GM21367 (cell line): ENCODE measurements around the gene DRD3.
A peak's percentile ranks its signal among the peaks of the same experiment; 100 is the strongest.

Source experiments
- ATAC-seq: cut with Tn5 transposase; IDR thresholded peaks from one replicate; pipeline ENCODE4 v1.9.1; 2021; ENCODE audit not compliant: unreplicated experiment

Gene DRD3

DNA sequence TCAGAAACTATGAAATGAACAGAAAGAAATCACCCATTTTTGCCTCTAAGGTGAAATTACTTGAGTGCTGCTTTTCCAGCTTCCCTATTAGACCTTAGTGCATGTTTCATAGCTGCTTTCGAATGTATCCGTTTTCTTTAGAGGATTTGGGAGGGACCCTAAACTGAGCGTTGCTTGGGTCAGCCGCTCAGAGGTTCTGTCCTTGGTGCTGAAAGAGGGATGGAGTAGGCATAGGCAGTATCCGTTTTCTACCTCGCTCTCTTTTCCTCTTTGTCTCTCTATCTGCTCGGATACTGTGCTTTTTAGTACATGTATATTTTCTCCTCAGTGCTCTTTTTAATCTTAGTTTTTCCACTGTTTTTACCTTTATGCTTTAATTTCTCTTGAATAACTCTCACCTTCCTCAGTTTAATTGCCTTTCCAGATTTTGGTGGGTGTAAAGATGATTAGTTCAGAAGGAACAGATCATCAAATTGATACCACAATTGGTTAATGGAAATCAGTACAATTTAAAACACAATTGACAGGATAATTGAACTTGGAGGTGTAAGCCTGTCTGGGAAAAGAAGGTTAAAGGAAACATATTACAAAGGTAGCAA, at the start of gene DRD3:
Gene DRD3 (minus strand): TSS at position 283 of the 599 bp plus-strand sequence. CDS start 7,060 bp downstream, outside the sequence.
- ATAC-seq: no peak

DNA sequence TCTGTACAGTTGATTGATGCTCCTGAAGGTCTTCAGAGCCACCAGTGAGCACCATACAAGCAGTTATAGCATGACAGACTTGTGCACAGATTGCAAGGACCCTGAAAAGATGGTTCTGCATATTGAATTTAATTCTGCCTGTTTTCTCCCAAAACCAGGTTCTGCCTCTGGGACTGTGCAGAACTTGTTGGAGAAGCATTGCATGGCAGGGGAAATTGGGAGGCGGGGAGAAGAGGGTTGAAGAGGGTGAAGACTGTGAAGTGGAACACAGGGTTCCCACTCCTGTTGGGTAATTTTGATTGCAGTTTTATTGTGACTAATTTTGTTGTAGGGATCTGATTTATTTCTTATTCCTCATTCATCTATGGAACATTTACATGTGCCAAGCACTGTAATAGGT, 48.2 kb upstream of the DRD3 start:
- no peak for ATAC-seq

DNA sequence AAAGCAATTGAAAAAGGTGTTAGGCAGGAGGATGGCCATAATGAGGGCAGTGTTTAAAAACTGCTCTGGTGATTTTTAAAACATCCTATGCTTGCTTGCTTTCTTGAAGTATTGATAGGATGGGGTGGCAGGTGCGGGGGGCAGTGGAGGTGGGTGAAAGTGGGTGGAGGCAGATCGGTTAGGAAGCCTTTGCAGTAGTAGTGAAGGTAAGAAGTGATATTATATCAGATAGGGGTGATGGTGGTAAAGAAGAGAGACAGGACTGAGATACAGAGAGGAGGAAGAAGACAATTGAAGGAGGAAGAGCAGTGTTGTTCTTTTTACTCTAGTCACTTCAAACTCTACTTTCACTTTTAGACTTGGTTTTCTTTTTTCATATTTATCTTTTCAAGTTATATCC, 47.5 kb upstream of the DRD3 start:
- ATAC-seq: no peak

DNA sequence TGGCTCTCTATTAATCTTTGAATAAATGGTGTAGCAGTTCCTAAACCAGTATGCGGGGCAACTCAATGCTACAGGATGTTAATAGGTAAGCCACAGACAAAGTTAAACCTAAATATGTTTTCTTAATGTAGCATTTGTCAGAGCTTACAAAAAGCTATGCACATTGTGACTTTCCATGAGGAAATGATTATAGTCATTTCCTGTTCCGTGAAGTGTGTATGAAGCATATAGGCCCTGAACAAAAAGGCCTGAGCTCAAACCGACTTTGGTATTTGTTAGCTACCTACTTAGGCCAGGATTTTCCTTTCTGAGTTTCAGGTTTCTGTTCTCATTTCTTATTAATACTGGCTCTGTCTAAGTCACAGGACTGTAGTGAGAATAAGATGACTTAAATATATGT, 44.3 kb upstream of the DRD3 start:
- peak; percentile 72 for ATAC-seq

DNA sequence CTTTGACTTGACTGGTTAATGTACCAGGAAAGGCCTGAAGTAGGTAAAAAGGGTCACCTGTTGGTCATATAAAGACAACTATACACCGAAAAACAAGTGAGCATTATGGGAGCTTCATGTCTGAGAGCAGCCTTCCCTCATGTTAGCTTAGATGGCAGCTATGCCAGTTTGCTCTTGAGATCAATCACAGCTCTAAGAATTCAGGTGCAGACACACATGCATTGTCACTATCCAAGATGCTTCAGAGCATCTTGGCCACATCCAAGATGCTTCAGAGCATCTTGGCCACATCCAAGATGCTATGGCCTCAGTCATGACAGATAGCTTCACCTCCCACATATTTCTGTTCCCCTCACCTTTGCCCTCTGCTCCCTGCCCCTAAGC, 43.0 kb upstream of the DRD3 start:
- no peak for ATAC-seq

DNA sequence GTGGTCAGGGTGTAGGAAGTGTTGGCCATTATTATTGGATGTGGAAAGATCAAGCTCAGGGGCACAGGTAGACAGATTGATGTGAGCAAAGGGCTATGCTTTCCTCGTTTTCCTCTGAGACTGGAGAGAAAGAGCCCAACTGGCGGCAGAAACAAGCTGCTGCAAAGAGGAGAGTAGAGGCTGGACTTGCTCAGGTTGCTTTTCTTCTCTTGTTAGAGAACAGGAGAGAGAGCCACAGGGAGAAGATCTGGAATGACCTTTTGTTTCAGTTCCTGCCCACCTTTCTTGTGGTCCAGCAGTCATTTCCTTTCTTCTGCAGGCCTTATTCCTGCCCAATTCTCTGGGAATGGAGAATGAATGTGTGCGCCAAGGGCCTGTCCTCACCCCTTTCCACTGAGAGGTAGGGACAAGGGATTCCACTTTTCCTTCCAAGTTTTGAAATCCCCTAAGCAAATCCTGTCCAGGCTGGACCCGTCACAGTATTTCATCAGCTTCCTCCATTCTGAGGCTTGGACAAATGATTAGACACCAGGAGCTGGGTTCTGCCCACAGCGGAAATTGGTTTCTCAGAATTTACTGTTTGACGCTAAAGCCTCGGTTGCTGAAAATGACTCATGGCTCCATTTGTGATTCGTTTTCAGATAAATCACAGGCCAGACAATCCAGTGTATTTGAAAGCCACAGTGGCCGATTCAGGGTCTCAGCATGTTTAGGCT, 42.5 kb upstream of the DRD3 start:
- ATAC-seq: no peak

DNA sequence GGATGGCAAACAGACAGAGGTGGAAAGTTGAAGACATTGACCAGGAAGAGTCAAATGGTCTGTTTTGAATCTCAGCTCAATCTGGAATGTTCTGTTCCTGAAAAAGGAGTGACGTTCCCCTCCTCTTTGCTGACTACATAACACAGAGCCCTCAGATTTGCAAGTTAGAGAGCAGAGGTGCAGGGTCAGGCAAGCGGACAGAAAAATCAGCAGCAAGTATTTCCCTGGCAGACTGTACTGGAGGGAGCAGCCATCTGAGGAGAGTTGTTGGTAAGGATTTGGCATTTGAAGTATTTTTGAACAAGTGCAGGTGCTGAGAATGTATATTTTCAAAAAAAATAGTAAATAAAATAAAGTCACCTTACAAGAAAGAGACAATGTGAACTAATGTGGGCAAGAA, 40.9 kb upstream of the DRD3 start:
- no peak for ATAC-seq

DNA sequence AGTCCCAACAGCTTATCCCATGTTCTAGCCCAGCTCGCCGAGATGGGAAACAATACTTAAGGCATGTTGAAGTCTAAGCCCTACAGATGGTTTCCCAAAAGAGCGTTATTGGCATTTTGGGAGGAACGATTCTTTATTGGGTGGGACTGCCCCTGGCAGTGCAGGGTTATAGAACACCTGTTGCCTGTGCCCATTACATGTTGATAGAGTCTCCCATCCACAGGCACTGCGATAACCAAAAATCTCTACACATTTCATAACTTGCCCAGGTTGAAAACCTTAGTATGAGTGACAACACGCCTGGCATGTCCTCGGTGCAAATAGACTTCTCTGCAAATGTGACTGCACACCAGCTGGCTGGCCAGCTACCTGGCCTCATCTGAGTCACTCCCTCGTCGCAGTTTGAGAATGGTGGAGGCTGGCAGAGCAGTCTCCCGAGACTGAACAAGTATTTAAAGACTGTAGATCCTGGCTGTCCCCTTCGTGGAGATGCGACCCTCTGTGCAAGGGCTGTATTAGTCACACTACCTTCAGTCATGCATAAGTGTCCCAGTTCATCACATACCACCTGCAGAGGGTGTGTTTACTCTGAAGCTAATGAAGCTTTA, 39.8 kb upstream of the DRD3 start:
- no peak for ATAC-seq

DNA sequence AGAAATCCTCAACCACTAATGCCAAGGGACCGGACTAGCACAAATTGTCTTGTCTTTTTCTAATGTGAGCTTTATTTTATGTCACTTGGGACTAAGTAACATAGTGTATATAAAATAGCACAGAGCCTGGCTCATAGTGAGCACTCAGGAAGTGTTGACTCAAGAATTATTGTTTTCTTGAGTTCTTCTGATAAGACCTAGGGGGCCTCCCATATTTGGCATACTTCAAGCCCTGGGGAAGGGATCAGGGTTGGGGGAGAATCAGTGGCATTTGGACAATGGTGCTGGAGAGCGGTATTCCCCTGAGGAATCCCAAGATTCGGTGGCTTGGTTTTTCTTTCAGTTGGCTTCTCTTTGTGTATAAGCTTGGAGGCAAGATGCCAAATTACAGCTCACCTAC, 39.2 kb upstream of the DRD3 start:
- ATAC-seq: no peak

DNA sequence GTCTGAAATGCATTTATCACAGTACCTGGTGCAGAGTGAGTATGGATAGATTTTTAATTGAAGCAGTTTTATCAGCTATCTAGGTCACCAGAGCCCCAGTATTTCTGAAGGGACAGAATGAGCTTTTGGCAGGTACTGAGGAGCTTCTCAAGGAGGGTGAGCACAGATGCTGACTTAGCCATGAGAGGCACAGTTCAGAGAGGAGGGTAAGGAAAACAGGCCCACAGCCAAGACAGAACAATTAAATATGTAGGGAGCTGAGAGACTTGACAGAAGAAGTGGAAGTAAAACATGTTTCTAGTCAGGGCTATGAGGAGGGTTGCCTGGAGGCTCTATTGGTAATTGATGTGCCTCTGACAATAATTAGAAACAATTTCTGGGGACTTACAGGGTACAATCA, 38.4 kb upstream of the DRD3 start:
- no peak for ATAC-seq

DNA sequence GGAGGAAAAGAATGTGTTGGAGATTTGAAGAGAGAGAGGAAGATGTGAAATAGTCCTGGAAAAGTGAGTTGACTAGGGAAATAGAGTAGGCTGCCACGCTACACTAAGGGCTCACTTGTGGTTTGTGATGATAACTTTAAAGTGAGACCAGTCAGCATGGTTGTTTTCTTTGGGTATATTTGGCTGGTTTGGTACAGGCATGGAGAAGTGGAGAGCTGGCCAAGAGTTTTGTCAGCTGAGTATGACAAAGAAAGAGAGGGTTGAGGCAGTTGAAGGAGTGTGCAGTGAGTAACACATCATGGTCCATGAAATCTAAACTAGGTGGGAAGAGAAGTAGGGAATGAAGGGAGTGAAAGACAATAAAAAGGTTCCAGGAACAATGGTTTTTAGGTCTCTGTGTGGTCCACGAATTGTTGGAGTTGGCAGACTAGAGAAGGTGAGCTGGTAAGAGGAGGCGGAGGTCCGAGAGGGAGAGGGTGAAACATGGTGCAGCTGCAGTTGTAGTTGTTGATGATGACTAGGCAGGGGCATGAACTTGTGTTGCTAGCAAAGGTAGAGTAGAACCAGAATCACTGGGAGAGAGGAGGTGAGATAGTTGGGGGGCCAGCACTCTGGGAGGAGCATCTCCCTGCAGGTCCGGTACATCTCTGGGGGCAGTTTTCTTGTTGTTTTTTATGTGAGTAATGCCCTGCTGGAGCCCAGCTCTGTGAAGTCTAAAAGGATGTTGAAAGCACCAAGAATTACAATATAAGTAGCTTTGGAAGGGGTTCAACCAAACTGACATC, 37.5 kb upstream of the DRD3 start:
- ATAC-seq: no peak

DNA sequence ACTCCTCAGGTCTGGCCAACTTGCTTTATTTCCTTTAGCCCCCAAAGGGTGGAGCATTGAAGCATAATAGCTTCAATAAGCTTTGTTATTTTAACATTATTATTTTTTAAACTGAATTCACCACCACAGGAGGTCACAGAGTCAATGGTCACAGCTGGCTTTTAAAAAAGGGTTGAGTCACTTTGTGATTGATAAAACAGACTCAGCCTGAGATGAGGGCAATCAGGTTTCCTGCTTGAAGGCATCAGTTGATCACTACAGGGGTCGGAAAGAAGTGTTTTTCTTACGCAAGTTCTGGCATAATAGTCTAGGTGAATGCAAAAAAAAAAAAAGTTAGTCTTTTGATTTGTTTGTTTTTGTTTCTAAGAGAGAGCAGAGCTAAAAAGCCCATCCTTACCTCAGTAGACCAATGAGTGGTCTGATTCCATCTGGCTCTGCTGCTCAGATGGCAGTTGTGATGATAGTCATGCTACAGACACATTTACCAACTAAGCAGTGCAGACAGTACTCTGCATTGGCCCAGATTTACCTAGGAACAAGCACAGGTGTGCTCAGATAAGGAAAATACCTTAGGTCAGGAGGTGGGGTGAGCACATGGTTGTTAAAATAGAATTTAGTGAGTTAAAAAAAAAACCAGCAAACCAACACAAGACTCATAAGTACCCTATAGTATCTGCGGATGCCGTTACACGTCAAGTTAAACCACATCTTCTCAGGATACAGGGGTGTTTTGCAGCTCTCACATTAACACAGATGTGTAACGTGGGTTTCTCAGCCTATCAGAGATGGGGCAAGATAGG, 35.9 kb upstream of the DRD3 start:
- ATAC-seq: peak; percentile 24

DNA sequence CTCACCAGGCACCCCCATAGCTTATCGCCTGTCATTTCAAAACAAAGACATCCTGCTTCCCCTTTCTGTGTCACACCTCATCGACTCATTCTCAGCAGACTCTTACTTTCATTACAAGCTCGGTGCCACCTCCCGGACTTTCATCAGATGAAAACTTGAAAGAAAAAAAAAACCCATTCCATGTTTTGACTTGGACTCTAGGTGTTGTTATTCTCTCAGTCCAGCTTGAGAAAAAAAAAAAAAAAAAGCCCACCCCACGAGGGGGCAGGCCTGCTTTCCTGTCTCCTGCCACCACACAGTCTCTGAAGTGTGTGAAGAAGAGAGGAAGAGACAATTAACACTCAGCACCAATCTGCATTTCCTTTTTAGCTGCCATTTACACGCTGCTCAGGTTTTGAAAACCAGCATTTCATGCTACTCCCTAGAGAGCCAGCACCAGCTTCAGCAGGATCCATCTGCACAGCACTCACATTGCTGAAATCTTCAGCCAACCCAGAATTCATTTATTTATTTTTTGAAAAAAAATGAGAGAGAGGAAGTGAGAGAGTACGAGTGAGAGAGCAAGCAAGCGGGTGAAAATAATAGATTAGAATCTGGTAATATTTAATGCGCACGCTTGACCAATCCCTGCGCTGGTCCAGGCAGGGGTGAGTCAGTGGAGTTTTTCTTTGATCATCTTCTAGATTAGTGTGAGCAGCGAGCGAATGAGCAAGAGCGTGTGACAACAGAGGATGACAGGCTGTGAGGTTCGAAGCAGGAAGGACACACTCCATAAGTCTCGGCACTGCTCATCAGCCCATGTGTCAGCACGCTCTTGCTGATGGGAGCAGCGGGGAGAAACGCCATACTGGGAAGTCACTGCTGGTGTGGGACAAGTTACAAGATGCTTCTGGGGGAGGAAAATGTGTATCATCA, 35.0 kb upstream of the DRD3 start:
- peak; percentile 76 for ATAC-seq

DNA sequence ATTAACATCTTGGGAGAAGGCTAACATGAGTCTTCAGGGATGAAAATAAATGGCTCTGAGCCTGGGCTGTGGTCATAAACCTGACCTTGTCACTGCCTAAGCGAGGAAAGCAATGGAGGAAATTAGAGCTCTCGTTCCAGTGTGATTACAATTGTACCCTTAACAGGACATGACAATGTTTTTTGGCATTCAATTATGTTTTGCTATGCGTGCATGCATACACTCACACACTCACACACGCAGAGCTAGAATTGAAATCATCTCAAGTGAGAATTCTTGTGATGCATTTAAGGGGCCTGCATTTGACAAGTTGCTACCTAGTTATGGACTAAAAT, 34.4 kb upstream of the DRD3 start:
- ATAC-seq: peak; percentile 6

DNA sequence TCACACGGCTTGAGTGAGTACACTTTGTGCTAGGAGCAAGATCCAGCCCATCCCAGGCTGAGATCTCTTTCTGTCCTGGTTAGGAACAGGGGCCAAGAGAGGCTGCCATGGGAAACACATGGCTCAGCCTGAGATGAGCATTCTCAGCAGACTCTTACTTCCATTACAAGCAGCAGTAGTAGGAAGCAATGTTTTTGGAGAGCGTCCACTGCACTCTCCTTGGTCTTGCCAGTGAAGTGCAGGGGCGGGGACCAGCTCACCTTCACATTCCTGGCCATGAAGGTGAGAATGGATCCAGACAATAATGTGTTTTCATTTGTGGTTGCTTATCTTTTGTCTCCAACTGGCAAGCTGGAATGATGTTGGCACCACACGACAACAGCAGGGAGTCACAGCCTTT, 33.8 kb upstream of the DRD3 start:
- ATAC-seq: no peak

DNA sequence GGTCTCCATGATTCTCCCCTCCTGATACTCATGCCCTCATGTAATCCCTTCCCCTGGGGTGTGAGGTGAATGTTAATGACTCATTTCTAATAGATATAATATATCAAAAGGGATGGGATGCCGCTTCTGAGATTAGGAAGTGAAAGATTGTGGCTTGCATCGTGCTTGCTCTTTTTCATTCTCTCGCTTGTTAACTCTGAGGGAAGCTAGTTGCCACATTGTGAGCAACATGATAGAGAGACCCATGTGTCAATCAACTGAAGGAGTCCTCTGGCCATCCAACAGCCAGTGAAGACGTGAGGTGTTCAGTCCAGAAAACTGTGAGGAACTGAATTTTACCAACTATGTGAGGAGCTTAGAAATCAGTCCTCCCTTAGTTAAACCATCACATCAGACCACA, 28.9 kb upstream of the DRD3 start:
- ATAC-seq: peak; percentile 93

DNA sequence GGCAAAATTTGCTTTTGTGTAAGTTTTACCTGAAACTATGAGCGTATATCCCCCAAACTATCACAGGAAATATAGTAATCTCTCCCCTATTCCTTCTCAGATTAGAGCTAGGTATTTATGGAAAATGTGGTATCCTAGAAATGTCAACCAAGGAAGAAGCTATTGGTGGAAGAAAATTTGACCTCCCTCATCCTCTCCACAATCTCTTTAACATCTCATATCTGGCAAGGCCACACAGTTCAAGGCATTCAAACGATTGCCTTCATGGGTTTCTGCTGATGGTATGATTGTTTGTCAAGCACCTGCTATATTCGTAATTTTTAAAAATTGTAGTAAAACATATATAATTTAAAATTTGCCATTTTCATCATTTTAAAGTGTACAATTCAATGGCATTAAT, 27.5 kb upstream of the DRD3 start:
- no peak for ATAC-seq

DNA sequence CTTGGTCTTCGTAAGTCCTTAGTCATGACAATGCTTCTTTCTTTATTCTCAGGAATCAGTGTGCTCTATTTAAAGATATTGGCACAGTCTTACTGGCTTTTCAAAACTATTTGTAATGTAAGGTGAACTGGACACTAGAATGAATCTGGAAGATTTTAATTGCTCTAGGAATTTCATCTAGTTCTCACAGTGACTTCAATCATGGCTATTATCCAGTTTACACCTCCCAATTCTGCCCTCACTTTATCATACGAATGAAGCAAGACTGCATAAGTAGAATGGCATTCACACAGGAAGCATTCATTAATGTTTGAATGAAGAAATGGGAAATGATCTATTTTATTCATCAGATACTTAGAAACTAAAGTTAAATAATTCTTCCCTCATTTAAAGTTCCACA, 26.7 kb upstream of the DRD3 start:
- ATAC-seq: no peak

DNA sequence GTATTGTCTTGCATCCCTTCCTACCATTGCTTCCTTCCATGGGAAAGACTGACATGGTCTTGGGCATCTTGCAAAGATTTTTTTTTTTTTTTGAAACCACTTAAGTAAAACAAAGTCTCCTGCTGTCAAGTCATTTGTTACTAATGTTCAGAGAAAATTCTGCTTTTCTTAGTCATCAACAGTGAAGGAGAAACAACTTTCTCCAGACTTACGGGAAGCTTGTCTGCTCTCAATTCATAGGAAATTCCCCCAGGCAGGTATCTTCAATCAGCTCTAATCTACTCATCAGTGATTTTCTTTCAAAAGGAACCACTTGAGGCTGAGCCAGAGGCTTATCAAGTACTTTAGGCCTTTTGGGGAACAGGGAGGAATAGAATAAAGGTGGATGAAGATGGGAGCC, 15.9 kb upstream of the DRD3 start:
- no peak for ATAC-seq

DNA sequence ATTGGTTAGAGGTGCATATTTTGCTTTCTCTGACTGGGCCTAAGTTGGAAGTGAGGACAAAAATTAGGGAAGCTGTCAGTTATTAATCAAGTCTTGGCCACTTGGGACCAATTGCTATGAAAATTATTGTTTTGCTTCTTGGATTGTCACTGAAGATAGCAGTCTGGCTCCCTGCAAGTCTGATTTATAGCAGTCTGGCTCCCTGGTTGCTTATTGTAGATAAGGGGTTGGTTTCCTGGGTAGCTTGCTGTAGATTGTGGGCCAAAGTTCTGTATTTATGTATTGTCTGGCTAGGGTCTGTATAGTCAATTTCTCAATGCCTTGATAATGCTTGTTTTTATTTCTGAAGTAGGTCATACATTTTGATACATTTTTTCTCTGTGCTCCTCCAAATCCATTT, 13.3 kb upstream of the DRD3 start:
- no peak for ATAC-seq
